Immature natural killer cell (primary cell): ENCODE results near the gene HS3ST6. TPM values are rescaled to one million over a fixed set of nuclear protein-coding genes. Genes with fewer than 3 reads are reported as not detected.
A peak's percentile ranks its signal among the peaks of the same experiment; 100 is the strongest.
"Not testable (repeated sequence)": the region's sequence is repeated elsewhere in the genome, so short reads cannot be mapped to it uniquely, and the experiment has no call there.

Experiments
- DNase-seq, 3 donors: peaks; one replicate each; pipeline ENCODE4 v3.0.0; 2022; ENCODE audit warnings: mixed read lengths in 1 of 3
- H3K27ac Mint-ChIP-seq, 6 donors: one replicate each; pipeline ENCODE4 v1.8.0; 2020; ENCODE audit warnings: mixed read lengths in 6 of 6, mild to moderate bottlenecking in 5 of 6, inconsistent platforms in 4 of 6, moderate library complexity in 3 of 6
- H3K27me3 Mint-ChIP-seq, 3 donors: one replicate each; pipeline ENCODE4 v1.8.0; 2020 to 2021; ENCODE audit warnings: low read depth in 3 of 3, mild to moderate bottlenecking in 3 of 3, mixed read lengths in 3 of 3, moderate library complexity in 3 of 3, inconsistent platforms in 1 of 3
- H3K36me3 Mint-ChIP-seq, 3 donors: one replicate each; pipeline ENCODE4 v1.8.0; 2020; ENCODE audit warnings: mixed read lengths in 3 of 3, inconsistent platforms in 2 of 3, mild to moderate bottlenecking in 2 of 3
- H3K4me1 Mint-ChIP-seq, 2 donors: one replicate each; pipeline ENCODE4 v1.8.0; 2020; ENCODE audit warnings: inconsistent platforms in 2 of 2, mild to moderate bottlenecking in 2 of 2, mixed read lengths in 2 of 2, moderate library complexity in 1 of 2
- H3K4me3 Mint-ChIP-seq, 5 donors: one replicate each; pipeline ENCODE4 v1.8.0; 2020; ENCODE audit warnings: mild to moderate bottlenecking in 5 of 5, mixed read lengths in 5 of 5, inconsistent platforms in 3 of 5, moderate library complexity in 3 of 5
- H3K9me3 Mint-ChIP-seq, 6 donors: one replicate each; pipeline ENCODE4 v1.8.0; 2020; ENCODE audit warnings: mild to moderate bottlenecking in 6 of 6, mixed read lengths in 6 of 6, inconsistent platforms in 4 of 6, moderate library complexity in 3 of 6
- polyA plus RNA-seq, 3 donors: library from polyadenylated mRNA; unstranded; fragments of 300-500 nt; fragmentation: Illumina TruSeq; gene quantifications; one replicate each; pipeline ENCODE4 v1.2.3, GENCODE V29; 2021

The HS3ST6 gene
- polyA plus RNA-seq, 3 donors from 2014 or later = not detected

GRCh38 chr16:1929105-1929504 is 10.9 kb upstream of the HS3ST6 start:
- Mint-ChIP-seq H3K9me3 (no peaks in the 10 kb centered on the region), H3K27ac (peak overlapping the region in 4 of 6 donors; percentile 28 to 72 (median 52)), H3K27me3 (peaks cover 1 to 6% (median 3%) of the 10 kb centered on the region in 3 donors), H3K4me1 (peaks cover 3 to 6% of the 10 kb centered on the region in 2 donors), H3K36me3 (no peaks in the 10 kb centered on the region), H3K4me3 (peak overlapping the region; percentile 67 to 82 (median 80))
- peak in 1 of 3 donors; percentile 11 for DNase-seq

GRCh38 chr16:1926271-1926670 is 8.1 kb upstream of the HS3ST6 start:
- Mint-ChIP-seq H3K27me3 (peaks cover 3 to 14% (median 7%) of the 10 kb centered on the region in 3 donors), H3K4me1 (peaks cover 3 to 6% of the 10 kb centered on the region in 2 donors), H3K27ac (no peak overlapping the region), H3K9me3 (peaks cover 0 to 2% (median 0%) of the 10 kb centered on the region in 6 donors), H3K36me3 (no peaks in the 10 kb centered on the region), H3K4me3 (no peak overlapping the region)
- no peak for DNase-seq

- no peak overlapping the region for H3K4me3 Mint-ChIP-seq
- no peaks in the 10 kb centered on the region for H3K36me3 Mint-ChIP-seq
- no peak for DNase-seq
- peaks cover 0 to 4% (median 0%) of the 10 kb centered on the region in 6 donors for H3K9me3 Mint-ChIP-seq
- H3K4me1 Mint-ChIP-seq = peaks cover 2 to 3% of the 10 kb centered on the region in 2 donors
- peaks cover 6 to 18% (median 10%) of the 10 kb centered on the region in 3 donors for H3K27me3 Mint-ChIP-seq
- H3K27ac Mint-ChIP-seq = no peak overlapping the region
These were observed 5.9 kb upstream of the HS3ST6 start for GRCh38 chr16:1924095-1924494.

- Mint-ChIP-seq H3K27ac (no peak overlapping the region), H3K27me3 (peaks cover 9 to 18% (median 11%) of the 10 kb centered on the region in 3 donors), H3K4me3 (no peak overlapping the region), H3K36me3 (no peaks in the 10 kb centered on the region), H3K4me1 (no peaks in the 10 kb centered on the region), H3K9me3 (peaks cover 0 to 4% (median 0%) of the 10 kb centered on the region in 6 donors)
- DNase-seq = no peak
These were observed 5.3 kb upstream of the HS3ST6 start for GRCh38 chr16:1923299-1924034.

GRCh38 chr16:1922357-1922756 is 4.1 kb upstream of the HS3ST6 start:
- DNase-seq = no peak
- H3K27me3 Mint-ChIP-seq = peaks cover 9 to 18% (median 11%) of the 10 kb centered on the region in 3 donors
- no peaks in the 10 kb centered on the region for H3K4me1 Mint-ChIP-seq
- no peak overlapping the region for H3K4me3 Mint-ChIP-seq
- no peaks in the 10 kb centered on the region for H3K36me3 Mint-ChIP-seq
- H3K9me3 Mint-ChIP-seq = peaks cover 0 to 4% (median 0%) of the 10 kb centered on the region in 6 donors
- no peak overlapping the region for H3K27ac Mint-ChIP-seq

- Mint-ChIP-seq H3K27me3 (peaks cover 10 to 21% (median 18%) of the 10 kb centered on the region in 3 donors), H3K36me3 (no peaks in the 10 kb centered on the region), H3K4me1 (no peaks in the 10 kb centered on the region), H3K9me3 (peaks cover 0 to 4% (median 0%) of the 10 kb centered on the region in 6 donors), H3K27ac (peak overlapping the region in 1 of 6 donors; percentile 41), H3K4me3 (no peak overlapping the region)
- no peak for DNase-seq
These were observed 2.5 kb upstream of the HS3ST6 start for GRCh38 chr16:1920727-1921171.

DNA sequence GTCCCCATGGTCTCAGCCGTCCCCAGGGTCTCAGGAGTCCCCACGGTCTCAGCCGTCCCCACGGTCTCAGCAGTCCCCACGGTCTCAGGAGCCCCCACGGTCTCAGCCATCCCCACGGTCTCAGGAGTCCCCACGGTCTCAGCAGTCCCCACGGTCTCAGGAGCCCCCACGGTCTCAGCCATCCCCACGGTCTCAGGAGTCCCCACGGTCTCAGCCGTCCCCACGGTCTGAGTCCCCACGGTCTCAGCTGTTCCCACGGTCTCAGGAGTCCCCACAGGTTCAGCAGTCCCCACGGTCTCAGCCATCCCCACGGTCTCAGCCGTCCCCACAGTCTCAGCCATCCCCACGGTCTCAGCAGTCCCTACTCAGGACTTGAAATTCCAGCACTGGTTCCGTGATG is 1.9 kb upstream of the HS3ST6 start:
- not testable (repeated sequence) for H3K36me3 Mint-ChIP-seq, H3K27ac Mint-ChIP-seq, H3K9me3 Mint-ChIP-seq, H3K4me1 Mint-ChIP-seq, H3K4me3 Mint-ChIP-seq, DNase-seq
- H3K27me3 Mint-ChIP-seq = peaks cover 11 to 24% (median 18%) of the 10 kb centered on the region in 3 donors

GRCh38 chr16:1919327-1919998 is 1.2 kb upstream of the HS3ST6 start:
- Mint-ChIP-seq H3K36me3 (no peaks in the 10 kb centered on the region), H3K27me3 (peaks cover 12 to 21% (median 16%) of the 10 kb centered on the region in 3 donors), H3K9me3 (peaks cover 0 to 4% (median 0%) of the 10 kb centered on the region in 6 donors), H3K4me3 (no peak overlapping the region), H3K4me1 (no peaks in the 10 kb centered on the region), H3K27ac (no peak overlapping the region)
- DNase-seq = no peak

- H3K4me1 Mint-ChIP-seq = no peaks in the 10 kb centered on the region
- no peak overlapping the region for H3K27ac Mint-ChIP-seq
- no peaks in the 10 kb centered on the region for H3K36me3 Mint-ChIP-seq
- peaks cover 14 to 20% (median 15%) of the 10 kb centered on the region in 3 donors for H3K27me3 Mint-ChIP-seq
- no peak for DNase-seq
- H3K9me3 Mint-ChIP-seq = peaks cover 0 to 4% (median 0%) of the 10 kb centered on the region in 6 donors
- H3K4me3 Mint-ChIP-seq = no peak overlapping the region
These were observed 407 bp downstream of the HS3ST6 start for GRCh38 chr16:1917665-1918350.

DNA sequence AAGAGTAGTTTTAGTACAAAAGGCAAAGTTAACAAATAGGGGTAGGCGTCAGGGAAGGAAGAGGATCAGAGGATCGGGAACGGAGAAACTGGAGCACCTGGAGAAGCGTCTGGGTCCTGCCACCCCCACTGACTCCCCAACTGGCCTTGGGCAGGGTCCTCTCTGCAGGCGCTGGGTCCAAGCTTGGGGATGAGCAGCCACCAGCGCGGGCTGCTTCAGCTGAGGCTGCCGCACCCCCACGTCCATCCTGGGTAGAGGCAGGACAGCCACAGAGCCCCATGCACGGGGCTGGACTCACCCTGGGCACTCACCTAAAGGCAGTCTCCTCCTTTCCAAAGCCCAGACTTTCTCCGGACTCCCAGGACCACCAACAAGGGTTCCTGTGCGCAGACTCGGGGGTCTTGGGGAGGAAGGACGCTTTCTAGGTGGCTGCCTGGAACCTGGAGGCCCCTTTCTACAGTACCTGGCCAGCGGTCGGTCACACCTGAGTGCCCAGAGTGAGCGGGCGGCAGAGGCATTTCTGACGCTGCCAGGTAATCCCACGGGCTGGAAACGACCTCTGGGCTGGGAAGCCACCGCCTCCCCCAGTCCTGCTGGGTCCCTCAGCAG is 1.1 kb downstream of the HS3ST6 start:
- H3K27me3 Mint-ChIP-seq = peaks cover 13 to 15% (median 14%) of the 10 kb centered on the region in 3 donors
- no peaks in the 10 kb centered on the region for H3K36me3 Mint-ChIP-seq
- no peak overlapping the region for H3K4me3 Mint-ChIP-seq
- H3K9me3 Mint-ChIP-seq = peaks cover 0 to 4% (median 0%) of the 10 kb centered on the region in 6 donors
- no peak for DNase-seq
- no peaks in the 10 kb centered on the region for H3K4me1 Mint-ChIP-seq
- H3K27ac Mint-ChIP-seq = no peak overlapping the region

- no peaks in the 10 kb centered on the region for H3K4me1 Mint-ChIP-seq
- H3K4me3 Mint-ChIP-seq = no peak overlapping the region
- no peaks in the 10 kb centered on the region for H3K36me3 Mint-ChIP-seq
- no peak overlapping the region for H3K27ac Mint-ChIP-seq
- DNase-seq = no peak
- H3K9me3 Mint-ChIP-seq = peaks cover 0 to 4% (median 0%) of the 10 kb centered on the region in 6 donors
- peaks cover 13 to 15% (median 13%) of the 10 kb centered on the region in 3 donors for H3K27me3 Mint-ChIP-seq
These were observed 1.6 kb downstream of the HS3ST6 start for GRCh38 chr16:1916640-1916990.

- no peaks in the 10 kb centered on the region for H3K4me1 Mint-ChIP-seq
- no peak for DNase-seq
These were observed 2.2 kb downstream of the HS3ST6 start for GRCh38 chr16:1915732-1916639.

DNA sequence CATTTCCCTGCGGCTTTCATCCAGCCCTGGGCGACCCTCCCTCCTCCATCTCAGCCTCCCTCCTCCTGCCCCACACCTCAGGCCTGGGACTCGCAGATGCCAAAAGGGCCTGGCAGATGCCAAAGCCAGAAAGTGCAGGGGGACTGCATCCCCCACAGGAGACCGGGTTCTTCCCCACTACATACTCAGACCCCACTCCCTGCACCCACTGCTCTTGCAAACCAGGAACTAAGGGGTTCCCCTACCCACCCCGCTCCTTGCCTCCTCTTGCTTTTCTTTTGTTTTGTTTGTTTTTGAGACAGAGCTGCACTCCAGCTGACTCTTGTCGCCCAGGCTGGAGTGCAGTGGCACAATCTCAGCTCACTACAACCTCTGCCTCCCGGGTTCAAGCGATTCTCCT is 3.2 kb downstream of the HS3ST6 start:
- H3K4me1 Mint-ChIP-seq = no peaks in the 10 kb centered on the region
- H3K36me3 Mint-ChIP-seq = no peaks in the 10 kb centered on the region
- H3K27me3 Mint-ChIP-seq = peaks cover 8 to 13% (median 8%) of the 10 kb centered on the region in 3 donors
- H3K9me3 Mint-ChIP-seq = no peaks in the 10 kb centered on the region
- no peak overlapping the region for H3K4me3 Mint-ChIP-seq
- no peak overlapping the region for H3K27ac Mint-ChIP-seq
- DNase-seq = no peak

More at GRCh38 chr16:1915732-1916639, 2.2 kb downstream of the HS3ST6 start:
- Mint-ChIP-seq H3K4me3 (no peak overlapping the region), H3K9me3 (no peaks in the 10 kb centered on the region), H3K27ac (no peak overlapping the region), H3K36me3 (no peaks in the 10 kb centered on the region), H3K27me3 (peaks cover 10 to 13% (median 11%) of the 10 kb centered on the region in 3 donors)
